LNCaP clone FGC (cell line): ENCODE data around the gene MMD.

Source experiments
- DNase-seq: peaks from one replicate; pipeline ENCODE4 v3.0.0-alpha.2; 2011; ENCODE audit warnings: low read depth
- H3K4me3 ChIP-seq: 2 replicates; pipeline ENCODE4 v1.5.1; 2011; ENCODE audit warnings: mild to moderate bottlenecking, low read depth, low read length, control low read depth
- CTCF ChIP-seq: IDR thresholded peaks from 2 replicates; pipeline ENCODE4 v1.5.1; 2012; ENCODE audit warnings: mild to moderate bottlenecking; ENCODE audit not compliant: control insufficient read depth, insufficient read depth; ENCODE audit errors: extremely low read depth

MMD gene

GRCh38 chr17:55343900-55344513 lies 77.6 kb downstream of the MMD start:
- no peak overlapping the region for H3K4me3 ChIP-seq
- no peak for TF ChIP-seq CTCF
- DNase-seq = no peak

- H3K4me3 ChIP-seq = no peak overlapping the region
- no peak for TF ChIP-seq CTCF
- no peak for DNase-seq
Measured at GRCh38 chr17:55342800-55343585, 78.6 kb downstream of the MMD start.
